Measurements from ENCODE around the gene FBXO4. TPM values are rescaled to one million over a fixed set of nuclear protein-coding genes. Genes with fewer than 3 reads are reported as not detected.

FBXO4 gene
- total and polyA plus RNA-seq, 2 donors (not counting 1 experiment from before 2014, with no cell fraction given): 7.6 to 17.9 TPM

- Histone ChIP-seq H3K27ac (ENCODE audit: low read length in 2 of 2) (no peak overlapping the region), H4K20me1 (ENCODE audit: control insufficient read depth, insufficient read depth, low read length, poor library complexity, severe bottlenecking) (no peaks in the 10 kb centered on the region), H3K36me3 (replicated peaks in 1 of 2; ENCODE audit: control extremely low read depth in 1 of 2, control insufficient read depth in 1 of 2, extremely low read depth in 1 of 2, insufficient read depth in 2 of 2, low read length in 1 of 2) (no peaks in the 10 kb centered on the region), H3K9me3 (ENCODE audit: control extremely low read depth in 1 of 3, control insufficient read depth in 2 of 3, insufficient read depth in 1 of 3, low read length in 2 of 3) (no peaks in the 10 kb centered on the region), H2AFZ (ENCODE audit: insufficient read depth, low read depth, low read length, poor library complexity, severe bottlenecking) (no peak overlapping the region), H3K4me1 (ENCODE audit: control insufficient read depth in 2 of 2, insufficient read depth in 2 of 2, low read length in 2 of 2) (no peaks in the 10 kb centered on the region), H3K27me3 (replicated peaks in 1 of 4; ENCODE audit: control extremely low read depth in 1 of 4, control insufficient read depth in 3 of 4, insufficient read depth in 4 of 4, low read length in 3 of 4) (no peaks in the 10 kb centered on the region), H3K4me3 (ENCODE audit: control extremely low read depth in 1 of 5, extremely low read depth in 1 of 5, insufficient read depth in 1 of 5, low read depth in 2 of 5, low read length in 4 of 5) (no peak overlapping the region), H3K4me2 (replicated peaks; ENCODE audit: low read depth, low read length, poor library complexity, severe bottlenecking) (no peak overlapping the region), H3K79me2 (ENCODE audit: control insufficient read depth, insufficient read depth, low read length) (no peaks in the 10 kb centered on the region), H3K9ac (ENCODE audit: low read length) (no peak overlapping the region)
- H3K9me3 Mint-ChIP-seq (ENCODE audit: insufficient read depth): no peaks in the 10 kb centered on the region
- no peak overlapping the region for H3K27ac Mint-ChIP-seq
- H3K4me1 Mint-ChIP-seq: no peaks in the 10 kb centered on the region
- DNase-seq (no peak), ATAC-seq (ENCODE audit: low read depth) (no peak)
- 100% methylated on average over 1 of the region's 3 CpGs for WGBS (ENCODE audit: insufficient coverage)
- ChIA-PET CTCF (no interaction called here), POLR2A (no interaction called here)
- no peaks in the 10 kb centered on the region for H3K27me3 Mint-ChIP-seq
- TF ChIP-seq CTCF (IDR thresholded peaks at IDR 0.05) (no peak), EZH2 (IDR thresholded peaks at IDR 0.05; ENCODE audit: borderline replicate concordance, insufficient read depth, low read depth, low read length, poor library complexity, severe bottlenecking) (no peak)
- no peak overlapping the region for H3K4me3 Mint-ChIP-seq
- intact Hi-C loops (cut with micrococcal nuclease): no loop called here
Observed at GRCh38 chr5:41951224-41951623, 26.1 kb downstream of the FBXO4 start.

- POLR2A ChIA-PET: no interaction called here
- CTCF ChIA-PET: no interaction called here
- no peaks in the 10 kb centered on the region for H3K36me3 ChIP-seq (replicated peaks in 1 of 2; ENCODE audit: control extremely low read depth in 1 of 2, control insufficient read depth in 1 of 2, extremely low read depth in 1 of 2, insufficient read depth in 2 of 2, low read length in 1 of 2)
- no peak overlapping the region for H3K4me3 ChIP-seq (ENCODE audit: control extremely low read depth in 1 of 5, extremely low read depth in 1 of 5, insufficient read depth in 1 of 5, low read depth in 2 of 5, low read length in 4 of 5)
- H3K9me3 ChIP-seq (ENCODE audit: control extremely low read depth in 1 of 3, control insufficient read depth in 2 of 3, insufficient read depth in 1 of 3, low read length in 2 of 3): peaks cover 0 to 2% (median 0%) of the 10 kb centered on the region in 3 donors
- Mint-ChIP-seq H3K4me1 (no peaks in the 10 kb centered on the region), H3K9me3 (ENCODE audit: insufficient read depth) (peaks cover 3% of the 10 kb centered on the region), H3K4me3 (no peak overlapping the region), H3K27me3 (no peaks in the 10 kb centered on the region), H3K27ac (no peak overlapping the region)
- H3K4me1 ChIP-seq (ENCODE audit: control insufficient read depth in 2 of 2, insufficient read depth in 2 of 2, low read length in 2 of 2): no peaks in the 10 kb centered on the region
- DNase-seq: no peak
- H3K27me3 ChIP-seq (replicated peaks in 1 of 4; ENCODE audit: control extremely low read depth in 1 of 4, control insufficient read depth in 3 of 4, insufficient read depth in 4 of 4, low read length in 3 of 4): no peaks in the 10 kb centered on the region
- H2AFZ ChIP-seq (ENCODE audit: insufficient read depth, low read depth, low read length, poor library complexity, severe bottlenecking): no peak overlapping the region
- TF ChIP-seq CTCF (IDR thresholded peaks at IDR 0.05) (no peak), EZH2 (IDR thresholded peaks at IDR 0.05; ENCODE audit: borderline replicate concordance, insufficient read depth, low read depth, low read length, poor library complexity, severe bottlenecking) (no peak)
- ATAC-seq (ENCODE audit: low read depth): no peak
- whole genome bisulfite sequencing (ENCODE audit: insufficient coverage): no CpG with 5 or more reads among the region's 1 CpG
- no peaks in the 10 kb centered on the region for H3K79me2 ChIP-seq (ENCODE audit: control insufficient read depth, insufficient read depth, low read length)
- intact Hi-C loops (cut with micrococcal nuclease): no loop called here
- no peak overlapping the region for H3K27ac ChIP-seq (ENCODE audit: low read length in 2 of 2)
- no peaks in the 10 kb centered on the region for H4K20me1 ChIP-seq (ENCODE audit: control insufficient read depth, insufficient read depth, low read length, poor library complexity, severe bottlenecking)
- H3K9ac ChIP-seq (ENCODE audit: low read length): no peak overlapping the region
- H3K4me2 ChIP-seq (replicated peaks; ENCODE audit: low read depth, low read length, poor library complexity, severe bottlenecking): no peak overlapping the region
Observed at GRCh38 chr5:41954286-41954685, 29.2 kb downstream of the FBXO4 start.
